HFFc6 (cell line): ENCODE data around the gene HOTAIR. TPM values are rescaled to one million over a fixed set of nuclear protein-coding genes. Genes with fewer than 3 reads are reported as not detected.

Experiments
- DNase-seq: peaks from one replicate; pipeline ENCODE4 v3.0.0-alpha.2; 2018
- H3K27ac Mint-ChIP-seq: 2 replicates; pipeline ENCODE4 v1.8.0; 2020; ENCODE audit warnings: mild to moderate bottlenecking, mixed read lengths
- H3K27me3 Mint-ChIP-seq: 2 replicates; pipeline ENCODE4 v1.8.0; 2021; ENCODE audit warnings: mild to moderate bottlenecking, moderate library complexity, mixed read lengths; ENCODE audit not compliant: insufficient read depth
- H3K36me3 Mint-ChIP-seq: 2 replicates; pipeline ENCODE4 v1.8.0; 2021; ENCODE audit warnings: low read depth, mixed read lengths
- H3K4me1 Mint-ChIP-seq: 2 replicates; pipeline ENCODE4 v1.8.0; 2020; ENCODE audit warnings: low read depth, mixed read lengths
- H3K4me3 Mint-ChIP-seq: 2 replicates; pipeline ENCODE4 v1.8.0; 2020; ENCODE audit warnings: mild to moderate bottlenecking, moderate library complexity, mixed read lengths
- H3K9me3 Mint-ChIP-seq: 2 replicates; pipeline ENCODE4 v1.8.0; 2020; ENCODE audit warnings: mild to moderate bottlenecking, mixed read lengths
- microRNA-seq: library from miRNA; unstranded; fragments of <30 nt; microRNA quantifications from one replicate; pipeline ENCODE4, GENCODE V29; 2019
- total RNA-seq, 6 experiments: library from RNA; stranded (reverse); fragmentation: NEBNext Ultra II Directional; extraction: Animal tissue kit (Norgen Biotek cat#: 25700); gene quantifications; 2 replicates in 1 of 6; 3 replicates in 5 of 6; pipeline ENCODE4 v1.2.3, GENCODE V29; 2021
- TF ChIP-seq, protein P1 (sequence below): fragments of 200-600 bp; sonication (generic); IDR thresholded peaks from 2 replicates; pipeline ENCODE4 v1.5.0; 2021; ENCODE audit warnings: antibody characterized with exemption, mild to moderate bottlenecking

HOTAIR gene
- total RNA-seq, 6 experiments from 2014 or later = 0.26 to 3.7 (median 2.8) TPM; not detected in 1

DNA sequence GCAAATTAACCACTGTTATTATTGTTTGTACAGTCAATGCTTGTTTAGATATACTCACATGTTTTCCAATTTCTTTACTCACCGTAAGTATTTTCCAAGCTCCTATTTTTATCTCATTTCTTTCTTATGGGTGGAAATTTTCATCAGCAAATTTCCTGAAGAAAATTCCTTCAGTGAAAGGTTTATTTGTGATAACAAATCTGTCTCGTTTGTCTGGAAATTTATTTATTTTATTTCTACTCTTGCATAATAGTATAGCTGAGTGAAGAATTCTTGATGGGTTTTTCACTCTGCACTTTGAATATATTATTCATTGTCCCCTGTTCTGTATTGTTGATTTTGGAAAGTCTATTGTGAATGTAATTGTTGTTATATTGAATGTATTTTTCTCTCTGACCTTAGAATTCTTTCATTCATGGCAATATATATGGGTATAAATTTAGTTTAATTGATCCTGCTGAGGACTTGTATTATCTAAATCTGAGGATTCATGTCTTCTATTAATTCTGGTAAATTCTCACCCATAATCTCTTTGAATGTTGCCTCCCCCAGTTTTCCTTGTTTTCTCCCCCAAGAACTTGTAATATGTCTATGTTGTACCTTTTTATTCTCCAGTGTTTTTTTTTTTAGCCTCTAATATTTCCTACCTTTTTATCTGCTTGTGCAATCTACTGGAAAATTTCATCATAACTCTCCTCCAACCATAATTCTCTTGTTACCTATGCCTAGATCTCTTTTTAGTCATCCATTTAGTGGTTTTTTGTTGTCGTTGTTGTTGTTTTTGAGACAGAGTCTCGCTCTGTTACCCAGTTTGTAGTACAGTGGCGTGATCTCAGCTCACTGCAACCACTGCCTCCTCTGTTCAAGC lies 57.7 kb downstream of the HOTAIR start:
- Mint-ChIP-seq H3K9me3 (no peaks in the 10 kb centered on the region), H3K27me3 (peaks cover 18% of the 10 kb centered on the region), H3K4me3 (no peak overlapping the region), H3K27ac (no peak overlapping the region), H3K4me1 (no peaks in the 10 kb centered on the region), H3K36me3 (no peaks in the 10 kb centered on the region)
- TF ChIP-seq, protein P1, sequence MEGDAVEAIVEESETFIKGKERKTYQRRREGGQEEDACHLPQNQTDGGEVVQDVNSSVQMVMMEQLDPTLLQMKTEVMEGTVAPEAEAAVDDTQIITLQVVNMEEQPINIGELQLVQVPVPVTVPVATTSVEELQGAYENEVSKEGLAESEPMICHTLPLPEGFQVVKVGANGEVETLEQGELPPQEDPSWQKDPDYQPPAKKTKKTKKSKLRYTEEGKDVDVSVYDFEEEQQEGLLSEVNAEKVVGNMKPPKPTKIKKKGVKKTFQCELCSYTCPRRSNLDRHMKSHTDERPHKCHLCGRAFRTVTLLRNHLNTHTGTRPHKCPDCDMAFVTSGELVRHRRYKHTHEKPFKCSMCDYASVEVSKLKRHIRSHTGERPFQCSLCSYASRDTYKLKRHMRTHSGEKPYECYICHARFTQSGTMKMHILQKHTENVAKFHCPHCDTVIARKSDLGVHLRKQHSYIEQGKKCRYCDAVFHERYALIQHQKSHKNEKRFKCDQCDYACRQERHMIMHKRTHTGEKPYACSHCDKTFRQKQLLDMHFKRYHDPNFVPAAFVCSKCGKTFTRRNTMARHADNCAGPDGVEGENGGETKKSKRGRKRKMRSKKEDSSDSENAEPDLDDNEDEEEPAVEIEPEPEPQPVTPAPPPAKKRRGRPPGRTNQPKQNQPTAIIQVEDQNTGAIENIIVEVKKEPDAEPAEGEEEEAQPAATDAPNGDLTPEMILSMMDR = no peak
- DNase-seq = no peak

Small RNA genes within 50 kb of the gene (microRNA-seq; reads per million reads assigned to microRNA genes)
- 6.2 reads per million for gene MIR196A2

Other genes starting within 250 kb of the HOTAIR start
- gene CALCOCO1, start 247.5 kb downstream of the HOTAIR start, total RNA-seq = 10 to 100 TPM; 77.3 to 99.3 (median 87.2) TPM
- not detected for gene CISTR, start 223.0 kb downstream of the HOTAIR start, total RNA-seq
- not detected for gene HOXC13, start 36.1 kb downstream of the HOTAIR start, total RNA-seq
- gene HOXC12, start 20.1 kb downstream of the HOTAIR start, total RNA-seq = not detected
- gene HOXC11, start 1.8 kb downstream of the HOTAIR start, total RNA-seq = 1 to 10 TPM in 4 of 6 experiments, under 1 TPM in 2; 0.09 to 2.2 (median 1.8) TPM
- gene HOXC10, start 10.2 kb upstream of the HOTAIR start, total RNA-seq = 1 to 10 TPM in 3 of 6 experiments, under 1 TPM in 2, not detected in 1; 0.33 to 1.4 (median 1.3) TPM
- 1 to 10 TPM in 3 of 6 experiments, under 1 TPM in 3; 0.17 to 1.5 (median 1.1) TPM for gene HOXC9, start 25.2 kb upstream of the HOTAIR start, total RNA-seq
- not detected for gene HOXC8, start 34.0 kb upstream of the HOTAIR start, total RNA-seq
- gene HOXC6, start 53.5 kb upstream of the HOTAIR start, total RNA-seq = 1 to 10 TPM in 5 of 6 experiments, under 1 TPM in 1; 0.12 to 2.1 (median 1.6) TPM
- under 1 TPM in 1 of 6 experiments, not detected in 5; 0.13 TPM for gene HOXC5, start 58.1 kb upstream of the HOTAIR start, total RNA-seq
- under 1 TPM in 4 of 6 experiments, not detected in 2; 0.35 to 0.73 (median 0.38) TPM for gene HOXC4, start 78.9 kb upstream of the HOTAIR start, total RNA-seq
- 10 to 100 TPM; 21.4 to 28.4 (median 26.1) TPM for gene SMUG1, start 214.0 kb upstream of the HOTAIR start, total RNA-seq